KMS-11 (cell line): ENCODE data around the gene SLC9A9.
A peak's percentile ranks its signal among the peaks of the same experiment; 100 is the strongest.

ENCODE experiments used
- H2AFZ ChIP-seq: fragments of 200-600 bp; sonication (generic); 2 replicates; pipeline ENCODE4 v1.6.1; 2016; ENCODE audit warnings: antibody characterized with exemption, mixed run types, low read depth
- H3K27ac ChIP-seq: fragments of 200-600 bp; sonication (generic); 2 replicates; pipeline ENCODE4 v1.6.1; 2016; ENCODE audit warnings: mild to moderate bottlenecking, mixed run types
- H3K27me3 ChIP-seq: fragments of 200-600 bp; sonication (generic); 2 replicates; pipeline ENCODE4 v1.6.1; 2017; ENCODE audit warnings: mild to moderate bottlenecking, low read depth, mixed run types, moderate library complexity; ENCODE audit not compliant: insufficient read depth
- H3K36me3 ChIP-seq: fragments of 200-600 bp; sonication (generic); 2 replicates; pipeline ENCODE4 v1.6.1; 2017; ENCODE audit warnings: mild to moderate bottlenecking, mixed run types; ENCODE audit not compliant: insufficient read depth
- H3K4me1 ChIP-seq: fragments of 200-600 bp; sonication (generic); 2 replicates; pipeline ENCODE4 v1.6.1; 2016; ENCODE audit warnings: mild to moderate bottlenecking, low read depth, mixed run types; ENCODE audit not compliant: poor library complexity, severe bottlenecking
- H3K4me2 ChIP-seq: fragments of 200-600 bp; sonication (generic); 2 replicates; pipeline ENCODE4 v1.7.0; 2016; ENCODE audit warnings: mild to moderate bottlenecking, mixed run types
- H3K4me3 ChIP-seq: fragments of 200-600 bp; sonication (generic); IDR thresholded peaks from 2 replicates; pipeline ENCODE4 v1.6.1; 2017; ENCODE audit warnings: low read depth, low read length, mixed read lengths; ENCODE audit not compliant: insufficient read depth
- H3K79me2 ChIP-seq: fragments of 200-600 bp; sonication (generic); 2 replicates; pipeline ENCODE4 v1.6.1; 2016; ENCODE audit warnings: low read depth, mixed run types; ENCODE audit not compliant: insufficient read depth
- H3K9ac ChIP-seq: fragments of 200-600 bp; sonication (generic); 2 replicates; pipeline ENCODE4 v1.6.1; 2016; ENCODE audit warnings: mild to moderate bottlenecking, mixed run types
- H4K20me1 ChIP-seq: fragments of 200-600 bp; sonication (generic); 2 replicates; pipeline ENCODE4 v1.6.1; 2016; ENCODE audit warnings: mild to moderate bottlenecking, mixed run types; ENCODE audit not compliant: insufficient read depth
- TF ChIP-seq, protein P1 (sequence below): fragments of 200-600 bp; sonication (generic); conservative IDR thresholded peaks from 2 replicates; pipeline ENCODE4 v1.6.1; 2017; ENCODE audit warnings: low read depth, mild to moderate bottlenecking, antibody characterized with exemption, low read length, moderate library complexity, mixed read lengths

Gene SLC9A9

GRCh38 chr3:143784446-143784845 is 63.8 kb downstream of the SLC9A9 start:
- TF ChIP-seq, protein P1, sequence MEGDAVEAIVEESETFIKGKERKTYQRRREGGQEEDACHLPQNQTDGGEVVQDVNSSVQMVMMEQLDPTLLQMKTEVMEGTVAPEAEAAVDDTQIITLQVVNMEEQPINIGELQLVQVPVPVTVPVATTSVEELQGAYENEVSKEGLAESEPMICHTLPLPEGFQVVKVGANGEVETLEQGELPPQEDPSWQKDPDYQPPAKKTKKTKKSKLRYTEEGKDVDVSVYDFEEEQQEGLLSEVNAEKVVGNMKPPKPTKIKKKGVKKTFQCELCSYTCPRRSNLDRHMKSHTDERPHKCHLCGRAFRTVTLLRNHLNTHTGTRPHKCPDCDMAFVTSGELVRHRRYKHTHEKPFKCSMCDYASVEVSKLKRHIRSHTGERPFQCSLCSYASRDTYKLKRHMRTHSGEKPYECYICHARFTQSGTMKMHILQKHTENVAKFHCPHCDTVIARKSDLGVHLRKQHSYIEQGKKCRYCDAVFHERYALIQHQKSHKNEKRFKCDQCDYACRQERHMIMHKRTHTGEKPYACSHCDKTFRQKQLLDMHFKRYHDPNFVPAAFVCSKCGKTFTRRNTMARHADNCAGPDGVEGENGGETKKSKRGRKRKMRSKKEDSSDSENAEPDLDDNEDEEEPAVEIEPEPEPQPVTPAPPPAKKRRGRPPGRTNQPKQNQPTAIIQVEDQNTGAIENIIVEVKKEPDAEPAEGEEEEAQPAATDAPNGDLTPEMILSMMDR = no peak
- H3K4me2 ChIP-seq = no peak overlapping the region
- H3K4me1 ChIP-seq = peaks cover 10% of the 10 kb centered on the region
- no peak overlapping the region for H3K4me3 ChIP-seq
- no peak overlapping the region for H3K9ac ChIP-seq
- no peaks in the 10 kb centered on the region for H3K27me3 ChIP-seq
- no peaks in the 10 kb centered on the region for H4K20me1 ChIP-seq
- no peaks in the 10 kb centered on the region for H3K79me2 ChIP-seq
- no peaks in the 10 kb centered on the region for H3K36me3 ChIP-seq
- H3K27ac ChIP-seq = no peak overlapping the region
- no peak overlapping the region for H2AFZ ChIP-seq

- H3K4me2 ChIP-seq = no peak overlapping the region
- H3K27me3 ChIP-seq = no peaks in the 10 kb centered on the region
- no peaks in the 10 kb centered on the region for H3K79me2 ChIP-seq
- peaks cover 10% of the 10 kb centered on the region for H3K4me1 ChIP-seq
- no peak overlapping the region for H3K27ac ChIP-seq
- no peaks in the 10 kb centered on the region for H3K36me3 ChIP-seq
- no peak overlapping the region for H2AFZ ChIP-seq
- TF ChIP-seq, protein P1 = no peak
- H4K20me1 ChIP-seq = no peaks in the 10 kb centered on the region
- no peak overlapping the region for H3K4me3 ChIP-seq
- no peak overlapping the region for H3K9ac ChIP-seq
Measured at GRCh38 chr3:143783851-143784370, 64.4 kb downstream of the SLC9A9 start.

DNA sequence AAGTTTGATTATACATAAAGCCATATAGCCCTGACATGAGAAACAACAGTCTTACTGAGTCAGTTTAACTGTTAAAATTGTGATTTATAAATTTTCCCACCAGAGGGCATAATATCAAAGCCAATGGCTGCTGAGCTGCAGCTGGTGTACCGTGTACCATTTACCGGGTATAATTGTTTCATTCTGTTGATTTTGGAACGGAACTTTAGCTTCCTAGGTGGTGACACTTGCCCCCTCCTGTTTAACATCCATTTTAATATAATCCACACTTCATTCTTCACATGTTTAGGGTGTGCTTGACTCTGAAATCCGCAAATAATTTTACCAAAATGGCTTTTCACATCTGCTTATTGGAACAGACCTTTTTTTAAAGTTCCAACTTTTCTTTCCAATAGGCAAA is 72.8 kb downstream of the SLC9A9 start:
- TF ChIP-seq, protein P1 = peak; percentile 84
- Histone ChIP-seq H3K27me3 (no peaks in the 10 kb centered on the region), H3K4me1 (peaks cover 28% of the 10 kb centered on the region), H3K79me2 (no peaks in the 10 kb centered on the region), H3K4me2 (peak overlapping the region; percentile 87), H3K36me3 (no peaks in the 10 kb centered on the region), H2AFZ (peak overlapping the region; percentile 54), H3K27ac (no peak overlapping the region), H4K20me1 (no peaks in the 10 kb centered on the region), H3K4me3 (peak overlapping the region; percentile 75), H3K9ac (peak overlapping the region; percentile 6; the same call in 1 of the 2 replicates)

- Histone ChIP-seq H3K27ac (no peak overlapping the region), H2AFZ (no peak overlapping the region), H3K4me3 (no peak overlapping the region), H3K36me3 (no peaks in the 10 kb centered on the region), H3K4me2 (no peak overlapping the region), H4K20me1 (no peaks in the 10 kb centered on the region), H3K27me3 (no peaks in the 10 kb centered on the region), H3K9ac (no peak overlapping the region), H3K4me1 (peaks cover 22% of the 10 kb centered on the region), H3K79me2 (no peaks in the 10 kb centered on the region)
- TF ChIP-seq, protein P1 = no peak
Measured at GRCh38 chr3:143771939-143772338, 76.3 kb downstream of the SLC9A9 start.
